NCI-H2196 (cell line): ENCODE results near the gene ENDOV.

Experiments used
- DNase-seq: peaks from one replicate; lab custom pipeline; 2025; ENCODE audit not compliant: unreplicated experiment; lab: John Stamatoyannopoulos, UW

ENDOV gene

GRCh38 chr17:80430446-80431245 lies 15.7 kb downstream of the ENDOV start:
- no peak for DNase-seq

GRCh38 chr17:80431246-80432195 lies 16.6 kb downstream of the ENDOV start:
- no peak for DNase-seq

- DNase-seq: no peak
These were observed 17.5 kb downstream of the ENDOV start for GRCh38 chr17:80432350-80432955.

- DNase-seq: no peak
These were observed 18.1 kb downstream of the ENDOV start for GRCh38 chr17:80432961-80433550.

- no peak for DNase-seq
These were observed 19.1 kb downstream of the ENDOV start for GRCh38 chr17:80433916-80434666.

- no peak for DNase-seq
These were observed 22.6 kb downstream of the ENDOV start for GRCh38 chr17:80437532-80437931.

GRCh38 chr17:80438806-80439205 lies 23.8 kb downstream of the ENDOV start:
- no peak for DNase-seq

GRCh38 chr17:80439499-80439898 lies 24.5 kb downstream of the ENDOV start:
- no peak for DNase-seq

GRCh38 chr17:80441133-80441578 lies 26.2 kb downstream of the ENDOV start:
- DNase-seq: no peak

GRCh38 chr17:80441598-80442322 lies 26.8 kb downstream of the ENDOV start:
- no peak for DNase-seq

- DNase-seq: no peak
These were observed 27.3 kb downstream of the ENDOV start for GRCh38 chr17:80442323-80442659.

- no peak for DNase-seq
These were observed 27.8 kb downstream of the ENDOV start for GRCh38 chr17:80442764-80443163.

GRCh38 chr17:80443498-80443897 lies 28.5 kb downstream of the ENDOV start:
- DNase-seq: no peak

- DNase-seq: no peak
These were observed 29.1 kb downstream of the ENDOV start for GRCh38 chr17:80443916-80444643.

- DNase-seq: no peak
These were observed 29.6 kb downstream of the ENDOV start for GRCh38 chr17:80444644-80444979.

- no peak for DNase-seq
These were observed 30.2 kb downstream of the ENDOV start for GRCh38 chr17:80445007-80445725.

GRCh38 chr17:80445726-80446110 lies 30.8 kb downstream of the ENDOV start:
- no peak for DNase-seq

GRCh38 chr17:80446645-80447405 lies 31.9 kb downstream of the ENDOV start:
- no peak for DNase-seq
